NCI-H1105 treated with DMSO at 0.1 percent for 48 hours (cell line): ENCODE measurements around the gene MDFI.

Experiments
- DNase-seq: peaks from one replicate; lab custom pipeline; 2025; lab: John Stamatoyannopoulos, UW

The MDFI gene

GRCh38 chr6:41688256-41688965 is 50.1 kb downstream of the MDFI start:
- no peak for DNase-seq

DNA sequence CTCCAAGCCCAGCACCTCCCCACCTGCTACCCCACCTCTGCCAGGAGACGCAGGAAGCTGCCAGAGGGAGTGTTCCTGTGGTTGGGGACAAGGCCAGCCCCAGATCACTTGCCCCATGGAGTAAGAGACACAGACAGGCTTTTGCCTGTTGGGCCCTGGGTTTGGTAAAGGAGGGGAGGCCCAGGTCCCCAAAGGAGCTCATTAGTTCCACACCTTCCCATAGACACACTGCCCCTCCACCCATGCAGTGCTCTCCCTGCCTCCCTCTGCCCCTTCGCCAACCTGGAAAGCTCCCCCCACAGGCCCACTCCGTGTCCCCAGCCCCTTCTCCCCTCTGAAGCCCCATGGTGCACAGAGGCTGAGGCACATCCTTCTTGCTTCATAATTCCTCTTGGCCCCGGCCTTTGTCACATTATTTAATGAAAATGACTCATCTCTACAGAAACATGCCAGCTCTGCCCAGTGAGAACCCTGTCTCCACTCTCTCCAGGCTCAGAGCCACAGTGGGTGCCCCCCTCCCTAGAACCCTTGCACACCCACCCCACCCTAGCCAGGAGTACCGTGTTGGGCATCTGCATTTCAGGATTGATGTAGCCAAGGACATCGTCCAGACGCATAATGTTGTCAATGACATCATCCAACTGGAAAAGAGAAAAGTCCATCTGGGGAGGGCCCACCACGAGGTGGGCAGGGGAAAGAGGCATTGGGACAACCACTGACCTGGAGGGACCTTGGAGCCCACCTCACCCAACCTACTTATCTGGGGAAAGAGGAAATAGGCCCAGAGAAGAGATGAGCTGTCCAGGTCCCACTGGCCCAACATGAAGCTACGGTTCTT is 51.1 kb downstream of the MDFI start:
- DNase-seq = no peak

DNA sequence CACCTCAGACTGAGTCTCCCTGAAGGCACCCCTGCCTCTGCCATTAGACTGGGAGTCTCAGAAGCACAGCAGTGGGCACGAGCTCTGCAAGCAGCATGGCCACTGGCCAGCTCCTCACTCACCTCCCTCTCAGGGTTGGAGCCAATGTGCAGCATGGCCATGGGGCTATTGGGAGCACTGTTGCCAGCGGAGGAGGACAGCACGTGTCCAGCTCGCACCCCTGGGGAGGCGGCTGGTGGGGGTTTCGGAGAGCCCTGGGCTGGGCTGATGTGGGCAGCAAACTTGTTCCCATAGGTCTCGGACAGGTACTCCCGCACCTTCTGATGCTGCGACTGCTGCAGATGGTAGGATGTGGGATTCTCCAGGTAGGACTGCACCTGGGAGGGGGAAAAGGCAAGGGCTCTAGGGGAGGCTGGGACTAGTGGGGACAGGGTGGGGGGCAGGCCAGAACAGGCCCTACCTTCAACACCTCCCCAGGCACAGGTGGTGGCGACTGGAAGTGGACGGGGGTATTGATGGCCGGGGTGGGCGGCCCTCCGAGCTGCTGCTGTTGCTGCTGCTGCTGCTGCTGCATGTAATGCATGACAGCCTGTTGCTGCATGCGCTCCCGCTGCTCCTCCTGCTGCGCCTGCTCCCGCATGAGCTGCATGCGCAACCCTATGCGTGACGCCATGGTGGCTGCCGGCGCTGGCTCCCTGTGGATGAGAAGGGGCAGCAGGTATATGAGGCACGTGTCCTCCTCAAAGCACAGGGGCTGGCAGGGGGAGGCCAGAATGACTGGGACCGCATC is 52.5 kb downstream of the MDFI start:
- DNase-seq = no peak

- no peak for DNase-seq
Measured at GRCh38 chr6:41691426-41692079, 53.3 kb downstream of the MDFI start.

DNA sequence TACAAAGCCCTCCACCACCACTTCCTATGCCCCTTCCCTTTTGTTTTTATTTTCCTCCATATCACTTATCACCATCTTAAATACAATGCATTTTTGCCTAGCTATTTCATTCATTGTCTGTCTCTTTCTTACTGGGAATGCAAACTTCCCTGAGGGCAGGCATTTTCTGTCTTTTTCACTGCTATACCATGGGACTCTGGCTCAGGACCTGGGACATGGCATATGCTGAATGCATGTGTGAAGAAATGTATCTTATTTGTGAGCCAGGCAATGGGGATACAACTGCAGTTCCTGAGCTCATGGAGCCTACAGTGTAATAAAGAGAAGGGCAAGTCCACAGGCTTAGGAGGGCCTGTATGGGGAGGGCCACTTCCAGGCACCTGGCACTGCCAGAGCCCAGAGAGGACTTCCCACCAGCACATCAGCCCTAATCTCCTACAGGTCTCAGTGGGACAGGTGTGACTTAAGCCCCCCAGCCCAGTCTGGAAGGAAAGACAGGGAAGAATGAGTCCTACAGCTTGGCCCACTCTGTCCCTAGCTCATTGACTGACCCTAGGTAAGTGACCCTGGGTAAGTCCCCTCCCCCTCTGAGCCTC is 53.9 kb downstream of the MDFI start:
- DNase-seq = no peak

- DNase-seq = no peak
Measured at GRCh38 chr6:41692730-41693129, 54.5 kb downstream of the MDFI start.

DNA sequence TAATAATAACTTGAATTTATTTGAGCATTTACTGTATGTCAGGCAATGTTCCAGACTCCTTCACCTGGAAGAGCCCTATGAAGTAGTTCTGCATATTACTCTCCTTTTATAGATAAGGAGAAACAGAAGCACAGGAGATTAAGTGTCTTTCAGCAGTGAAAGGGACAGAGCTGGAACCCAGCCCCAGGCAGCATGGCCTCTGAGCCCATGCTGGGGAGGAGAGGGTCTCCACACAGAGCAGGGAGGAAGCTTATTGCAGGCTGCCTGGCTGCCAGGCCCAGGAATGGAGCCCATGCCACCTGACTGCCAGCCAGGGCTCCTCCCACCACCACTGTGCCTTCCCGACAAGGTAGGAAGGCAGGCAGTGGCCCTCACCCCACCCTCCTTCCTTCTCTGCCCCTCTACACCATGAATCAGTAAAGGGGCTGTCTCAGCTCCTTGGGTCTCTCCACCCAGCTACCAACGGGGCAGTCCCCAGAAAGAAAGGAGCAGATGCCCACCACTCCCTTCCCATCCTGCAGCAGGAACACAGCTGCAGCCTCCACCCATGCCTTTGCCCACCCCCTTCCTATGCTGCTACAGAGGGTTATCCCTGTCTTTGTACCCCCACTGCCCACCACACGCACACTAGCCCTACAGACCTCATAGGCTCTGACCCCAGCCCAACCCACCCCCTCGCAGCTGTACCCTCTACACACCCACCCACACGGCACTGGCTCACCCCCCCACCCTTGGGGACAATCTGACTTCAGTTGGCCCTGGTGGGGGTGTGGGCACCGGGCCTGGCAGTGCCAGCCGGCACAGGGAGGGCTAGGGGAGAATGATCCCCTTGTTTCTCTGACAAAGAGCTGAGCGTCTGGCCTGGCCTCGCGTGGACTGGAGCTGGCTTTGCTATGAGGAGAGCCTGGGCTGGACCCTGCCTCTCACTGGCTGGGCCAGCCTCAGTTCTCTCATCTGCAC is 55.3 kb downstream of the MDFI start:
- no peak for DNase-seq

DNA sequence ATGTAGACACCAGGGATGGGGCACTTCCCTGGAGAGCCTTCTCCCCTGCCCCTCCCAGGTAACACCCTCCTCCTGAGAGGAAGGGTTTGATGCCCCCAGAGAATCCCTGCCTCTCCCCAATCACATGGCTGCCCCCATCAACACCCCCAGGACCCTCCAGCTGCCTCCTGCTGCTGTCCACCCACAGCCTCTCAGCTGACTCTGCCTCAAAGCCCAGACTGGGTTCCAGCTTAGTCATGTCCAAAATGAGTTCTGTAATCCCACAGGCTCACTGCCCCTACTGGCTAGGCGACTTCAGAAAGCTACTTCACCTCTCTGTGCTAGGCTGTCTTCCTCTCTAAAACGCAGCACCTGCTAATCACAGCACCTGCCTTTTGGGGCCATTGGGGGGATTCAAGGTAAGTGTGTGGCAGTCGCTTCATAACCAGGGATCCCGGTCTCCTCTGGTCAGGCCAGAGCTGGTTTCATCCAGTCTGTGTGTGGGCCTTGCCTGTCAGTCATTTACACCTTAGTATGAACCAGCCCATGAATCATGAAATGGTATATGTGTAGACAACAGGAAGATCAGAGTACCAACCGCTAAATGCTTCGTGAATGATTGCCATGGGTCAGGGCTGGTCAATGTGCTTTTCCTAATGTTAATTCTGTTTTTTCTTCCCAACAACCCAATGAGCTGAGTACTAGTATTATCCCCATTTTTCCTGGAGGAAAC is 56.7 kb downstream of the MDFI start:
- no peak for DNase-seq

DNA sequence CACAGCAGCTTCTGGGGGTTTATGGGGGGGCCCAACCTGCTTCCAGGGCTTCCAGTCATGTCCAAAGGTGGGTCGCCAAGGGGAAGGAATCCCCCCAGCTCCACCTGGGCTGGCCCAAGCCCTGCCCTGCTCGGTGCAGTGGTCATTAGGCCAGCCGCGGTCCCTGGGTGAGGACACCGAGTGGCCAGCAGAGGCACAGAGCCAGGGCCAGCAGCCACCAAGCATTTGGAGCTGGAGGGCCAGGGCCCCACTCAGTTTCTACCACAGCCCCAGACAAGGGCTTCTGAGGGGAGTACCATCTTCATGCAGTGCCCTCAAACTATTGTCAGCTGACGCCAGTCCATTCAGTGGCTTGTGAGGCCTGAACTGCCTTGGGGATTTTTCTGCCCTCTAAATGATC is 57.6 kb downstream of the MDFI start:
- DNase-seq = no peak

DNA sequence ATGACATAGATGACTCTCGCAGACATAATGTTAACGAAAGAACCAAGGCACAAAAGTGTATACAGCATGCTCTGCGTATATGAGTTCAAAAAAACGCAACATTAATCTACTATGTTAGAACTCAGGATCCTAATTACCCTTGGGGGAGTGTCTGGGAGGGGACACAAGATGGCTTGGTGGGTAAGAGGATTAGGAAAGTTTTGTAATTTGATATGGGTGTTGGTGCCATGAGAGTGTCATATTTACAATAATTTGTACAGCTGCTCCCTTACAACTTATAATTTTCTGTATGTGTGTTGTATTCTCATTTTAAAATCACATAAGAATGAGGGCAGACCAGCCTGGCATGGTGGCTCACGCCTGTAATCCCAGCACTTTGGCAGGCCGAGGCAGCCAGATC is 58.5 kb downstream of the MDFI start:
- no peak for DNase-seq

DNA sequence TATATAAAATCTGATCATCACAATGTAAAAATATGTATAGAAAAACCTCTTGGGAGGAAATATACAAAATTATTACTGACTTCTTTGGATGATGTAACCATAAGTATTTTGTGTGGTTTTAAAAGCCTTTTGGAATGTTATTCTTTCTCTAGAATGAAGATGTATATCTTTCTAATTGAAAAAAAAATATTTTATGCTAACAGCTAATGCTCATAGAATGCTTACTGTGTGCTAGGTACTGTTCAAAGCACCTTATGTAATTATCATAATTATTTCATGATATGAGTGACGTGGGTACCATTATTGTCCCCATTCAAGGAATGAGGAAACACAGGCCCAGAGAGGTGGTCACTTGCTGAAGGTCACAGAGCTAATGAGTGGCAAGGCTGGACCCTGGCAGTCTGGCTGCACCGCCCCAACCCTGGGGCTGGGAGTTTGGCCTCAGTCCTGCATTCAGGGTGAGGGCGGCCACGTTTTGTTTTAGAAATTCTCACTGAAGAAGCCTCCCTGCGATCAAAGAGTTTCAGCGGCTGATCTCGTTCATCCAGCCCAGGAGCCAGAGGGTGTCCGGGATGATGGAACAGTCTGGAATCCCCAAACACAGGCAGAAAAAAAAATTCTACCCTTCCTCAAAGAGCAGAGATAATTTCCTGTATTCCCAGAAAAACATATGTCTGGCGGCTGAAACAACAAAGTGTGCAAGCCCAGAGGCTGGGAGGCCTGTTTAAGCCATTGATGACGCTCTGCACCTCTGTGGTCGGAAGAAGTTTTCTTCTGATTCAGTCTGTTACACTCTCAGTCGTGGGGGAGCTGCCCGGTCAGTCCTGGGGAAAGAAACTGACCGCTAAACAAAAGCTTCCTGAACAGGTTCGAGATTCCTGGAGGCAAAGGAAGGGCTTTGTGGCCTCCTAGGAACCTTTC is 59.9 kb downstream of the MDFI start:
- no peak for DNase-seq

DNA sequence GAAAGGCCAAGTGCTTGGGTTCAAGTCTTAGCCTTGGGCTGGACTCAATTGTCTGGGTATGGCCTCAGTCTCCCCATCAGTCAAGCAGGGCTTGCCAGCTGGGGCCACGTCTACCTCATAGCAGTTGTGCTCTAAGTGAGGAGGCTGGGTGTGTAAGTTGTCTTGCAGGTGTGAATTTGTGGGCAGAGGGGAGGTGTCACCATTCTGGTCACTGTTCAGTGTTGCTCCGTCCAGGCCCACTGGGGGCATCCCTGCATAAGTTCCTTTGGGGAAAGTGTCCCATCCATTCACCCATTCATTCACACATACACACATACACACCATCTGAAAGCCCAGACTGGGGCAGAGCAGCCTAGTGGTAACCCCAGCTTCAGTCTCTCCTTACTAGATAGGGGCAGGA is 60.8 kb downstream of the MDFI start:
- DNase-seq = no peak

GRCh38 chr6:41700463-41701347 is 62.4 kb downstream of the MDFI start:
- DNase-seq = no peak

GRCh38 chr6:41702089-41702745 is 63.9 kb downstream of the MDFI start:
- DNase-seq = no peak

DNA sequence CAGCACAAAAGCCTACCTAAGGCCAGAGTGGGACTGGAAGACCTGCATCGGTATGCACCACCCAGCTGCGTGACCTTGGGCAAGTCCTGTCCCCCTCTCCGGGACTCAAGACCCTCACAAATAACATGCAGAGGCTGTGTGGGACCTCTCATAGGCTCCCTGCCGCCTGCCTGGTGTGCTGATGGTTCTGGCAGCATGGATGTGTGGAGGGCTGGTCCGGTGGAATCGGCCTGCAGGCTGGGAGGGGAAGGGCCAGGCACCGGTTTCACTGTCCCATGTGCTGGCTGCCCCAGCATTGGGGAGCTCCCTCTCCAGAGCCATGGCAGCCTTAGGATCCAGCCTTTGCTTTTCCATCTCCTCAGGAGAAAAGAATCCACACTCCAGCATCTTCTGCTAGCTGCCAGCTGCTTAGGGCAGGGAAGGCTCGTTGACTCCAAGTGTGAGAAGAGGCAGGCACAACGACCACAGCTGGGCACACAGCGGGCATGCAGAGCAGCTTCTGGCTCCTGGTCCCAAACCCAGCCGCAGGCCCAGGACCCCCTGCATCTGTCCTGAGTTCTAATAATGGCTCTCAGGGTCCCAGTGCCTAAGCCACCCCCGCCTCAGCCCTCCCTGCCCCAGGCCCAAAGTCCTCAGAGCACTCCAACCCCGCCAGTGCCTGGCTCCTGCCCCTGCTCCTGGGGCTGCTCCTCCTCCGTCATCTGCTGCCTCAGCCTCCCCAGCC is 64.7 kb downstream of the MDFI start:
- no peak for DNase-seq
